A549 (cell line): ENCODE data around the gene CDH26.

Experiments
- CTCF ChIP-seq: fragments of >200 bp; sonication (Bioruptor Twin); formaldehyde crosslinking; IDR thresholded peaks from 3 replicates; pipeline ENCODE4 v1.5.1; 2016
- MAFK ChIP-seq: fragments of 450-650 bp; IDR thresholded peaks from 2 replicates; pipeline ENCODE4 v1.6.1; 2014; ENCODE audit not compliant: partially characterized antibody
- REST ChIP-seq: fragments of 200-600 bp; sonication (generic); IDR thresholded peaks from 2 replicates; pipeline ENCODE4 v1.6.1; 2016; ENCODE audit warnings: antibody characterized with exemption, mild to moderate bottlenecking, moderate library complexity
- ZNF302 ChIP-seq: fragments of 250-450 bp; sonication (Bioruptor Pico); IDR thresholded peaks from 2 replicates; pipeline ENCODE4 v1.9.0; 2021; ENCODE audit warnings: inconsistent platforms, mild to moderate bottlenecking, moderate library complexity

- TF ChIP-seq ZNF302, result no peak
- no peak for TF ChIP-seq MAFK
- no peak for TF ChIP-seq CTCF
- TF ChIP-seq REST, result no peak
Observed at GRCh38 chr20:59984541-59984940, 26.3 kb downstream of the CDH26 start.
